Activated CD8-positive, alpha-beta memory T cell treated with anti-CD3 and anti-CD28 coated beads, Interleukin-2, amount 50 U/mL, for 1 hour (primary cell): Measurements from ENCODE around the gene PPP1R12C.

Experiments used
- DNase-seq: peaks from one replicate; pipeline ENCODE4 v3.0.0-alpha.2; 2020; ENCODE audit errors: extremely low read depth

The PPP1R12C gene

GRCh38 chr19:55046975-55047622, 70.3 kb downstream of the PPP1R12C start:
- DNase-seq: no peak

DNA sequence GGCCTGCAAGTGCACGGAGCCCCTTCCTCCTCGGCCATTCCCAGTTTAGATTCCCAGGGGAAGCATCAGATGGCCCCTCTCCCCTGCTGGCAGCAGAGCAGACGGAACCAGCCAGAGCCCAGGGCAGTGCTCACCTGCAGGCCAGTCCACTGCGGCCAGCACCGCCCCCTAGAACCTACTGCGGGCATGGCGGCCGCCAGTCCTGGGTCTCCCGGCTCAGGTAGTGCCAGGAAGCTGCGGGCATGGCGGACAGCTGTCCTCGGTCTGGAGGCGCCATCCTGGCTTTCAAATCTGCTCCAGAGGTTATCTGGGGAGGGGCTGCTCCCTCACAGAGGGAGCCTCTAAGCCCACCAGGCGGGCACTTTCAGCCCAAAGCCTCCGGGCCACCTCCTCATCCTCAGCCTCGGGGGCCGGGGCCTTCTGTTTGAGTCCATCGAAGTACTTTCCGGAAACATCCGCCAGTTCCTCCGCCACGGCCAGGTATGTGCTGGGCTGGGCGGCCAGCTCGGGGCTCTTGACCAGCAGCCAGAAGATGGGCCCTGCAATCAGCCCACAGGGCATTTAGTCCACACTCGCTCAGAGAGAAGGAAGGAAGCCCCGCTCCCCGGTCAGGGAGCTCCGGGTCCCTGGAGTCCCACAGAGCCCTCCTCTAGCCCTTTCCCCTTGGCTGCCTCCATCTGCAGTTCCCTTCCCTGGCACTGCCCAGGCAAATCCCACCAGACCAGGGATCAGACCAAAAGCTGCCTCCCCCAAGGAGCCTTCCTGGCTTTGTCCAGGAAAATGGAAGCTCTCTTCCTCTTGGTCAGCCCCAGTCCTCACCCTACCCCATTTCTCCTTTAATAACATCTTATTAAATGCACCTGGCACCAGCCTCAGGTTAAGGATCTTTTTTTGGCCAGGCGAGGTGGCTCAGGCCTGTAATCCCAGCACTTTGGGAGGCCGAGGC, 72.4 kb downstream of the PPP1R12C start:
- DNase-seq: no peak

DNA sequence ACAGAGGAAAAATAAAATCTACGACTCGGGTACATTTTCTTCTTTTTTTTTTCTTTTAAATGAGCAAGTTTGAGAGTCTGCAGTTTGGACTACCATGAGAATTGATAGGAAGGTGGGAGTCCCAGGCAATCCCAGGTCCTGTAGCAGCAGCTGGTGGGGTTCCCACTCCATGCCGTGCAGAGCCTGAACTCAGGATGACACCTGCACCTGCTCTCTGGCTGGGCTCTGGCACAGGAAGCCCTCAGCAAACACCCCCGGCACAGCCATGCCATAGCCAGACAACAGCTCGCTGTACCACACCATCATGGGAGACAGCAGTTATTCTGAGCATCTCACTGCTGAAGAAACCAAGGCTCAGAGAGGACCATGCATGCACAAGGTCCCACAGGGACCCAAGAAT, 73.2 kb downstream of the PPP1R12C start:
- no peak for DNase-seq

DNA sequence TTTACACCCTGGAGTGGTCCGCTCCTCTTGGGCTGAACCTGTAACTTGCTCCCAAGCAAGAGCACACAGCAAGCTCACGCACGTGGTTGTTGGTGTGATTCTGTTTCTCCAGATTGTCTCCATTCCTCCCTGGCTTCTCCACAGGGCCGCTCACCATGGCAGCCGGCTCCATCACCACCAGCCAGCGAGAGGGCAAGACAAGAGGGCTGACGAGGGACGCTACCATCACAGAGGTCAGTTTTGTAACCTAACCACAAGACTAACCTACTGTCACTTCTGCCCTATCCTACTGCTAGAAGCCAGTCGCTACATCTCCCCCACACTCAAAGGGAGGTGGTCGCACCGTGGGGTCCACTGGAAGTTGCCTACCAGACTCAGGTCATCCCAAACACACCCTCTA, 74.7 kb downstream of the PPP1R12C start:
- DNase-seq: no peak

GRCh38 chr19:55042344-55042678, 75.1 kb downstream of the PPP1R12C start:
- no peak for DNase-seq

DNA sequence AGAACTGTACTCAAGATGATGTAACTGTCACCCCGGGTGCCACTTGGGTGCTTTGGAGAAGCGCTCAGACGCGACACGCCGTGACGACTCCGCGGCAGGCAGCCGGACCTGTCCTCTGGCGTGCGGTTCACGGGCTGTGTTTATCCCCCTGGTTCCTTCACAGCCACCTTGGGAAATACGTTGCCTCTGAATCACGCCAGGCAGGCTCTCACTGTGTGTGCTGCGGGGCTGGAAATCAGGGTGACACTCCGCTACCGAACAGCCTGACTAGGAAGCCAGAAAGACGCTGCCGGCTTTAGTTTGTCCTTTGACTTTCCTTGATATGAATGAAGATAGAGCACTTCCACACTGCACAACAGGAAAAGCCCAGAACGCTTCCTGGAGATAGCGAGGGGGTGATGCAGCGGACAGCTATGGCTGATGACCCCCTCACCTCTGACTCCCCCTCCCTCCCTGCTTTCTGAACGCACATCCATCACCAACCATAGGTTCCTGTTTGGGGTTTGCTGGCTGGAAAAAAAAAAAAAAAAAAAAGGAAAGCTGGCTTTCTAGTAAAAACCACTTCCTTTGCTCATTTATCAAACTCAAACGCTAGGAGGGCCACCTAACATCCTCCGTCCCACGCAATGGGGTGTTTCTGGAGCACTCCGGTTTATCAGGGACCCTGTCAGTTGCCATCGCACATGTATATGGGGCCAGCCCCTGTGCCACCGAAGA, 75.7 kb downstream of the PPP1R12C start:
- DNase-seq: no peak

- DNase-seq: no peak
Measured at GRCh38 chr19:55041244-55041626, 76.2 kb downstream of the PPP1R12C start.
